Suppressor macrophage treated with lipopolysaccharide for 4 hours (primary cell): Measurements from ENCODE around the gene DCLK3.

Experiments
- DNase-seq: peaks from one replicate; pipeline ENCODE4 v3.0.0-alpha.2; 2020

The DCLK3 gene

GRCh38 chr3:36705015-36705414 is 59.3 kb downstream of the DCLK3 start:
- no peak for DNase-seq

- no peak for DNase-seq
Measured at GRCh38 chr3:36704280-36704679, 60.1 kb downstream of the DCLK3 start.

GRCh38 chr3:36701249-36701572 is 63.1 kb downstream of the DCLK3 start:
- DNase-seq: no peak

- DNase-seq: peak; percentile 62
Measured at GRCh38 chr3:36700537-36701248, 63.7 kb downstream of the DCLK3 start.

GRCh38 chr3:36698314-36698713 is 66.0 kb downstream of the DCLK3 start:
- no peak for DNase-seq

- no peak for DNase-seq
Measured at GRCh38 chr3:36697229-36698001, 66.9 kb downstream of the DCLK3 start.

- DNase-seq: no peak
Measured at GRCh38 chr3:36696799-36697198, 67.6 kb downstream of the DCLK3 start.

GRCh38 chr3:36695769-36696137 is 68.6 kb downstream of the DCLK3 start:
- no peak for DNase-seq

GRCh38 chr3:36695113-36695768 is 69.1 kb downstream of the DCLK3 start:
- DNase-seq: no peak

- DNase-seq: no peak
Measured at GRCh38 chr3:36693670-36694069, 70.7 kb downstream of the DCLK3 start.

GRCh38 chr3:36689560-36689959 is 74.8 kb downstream of the DCLK3 start:
- no peak for DNase-seq

GRCh38 chr3:36688815-36689214 is 75.5 kb downstream of the DCLK3 start:
- no peak for DNase-seq

GRCh38 chr3:36686516-36686915 is 77.8 kb downstream of the DCLK3 start:
- DNase-seq: no peak

- DNase-seq: peak; percentile 2
Measured at GRCh38 chr3:36681867-36682266, 82.5 kb downstream of the DCLK3 start.

GRCh38 chr3:36680952-36681351 is 83.4 kb downstream of the DCLK3 start:
- DNase-seq: no peak

- peak; percentile 30 for DNase-seq
Measured at GRCh38 chr3:36679384-36680200, 84.8 kb downstream of the DCLK3 start.

GRCh38 chr3:36678216-36679013 is 85.9 kb downstream of the DCLK3 start:
- DNase-seq: no peak

- DNase-seq: no peak
Measured at GRCh38 chr3:36677331-36678007, 86.9 kb downstream of the DCLK3 start.

- no peak for DNase-seq
Measured at GRCh38 chr3:36674816-36675215, 89.5 kb downstream of the DCLK3 start.

- DNase-seq: no peak
Measured at GRCh38 chr3:36669764-36670163, 94.6 kb downstream of the DCLK3 start.

GRCh38 chr3:36666166-36666565 is 98.2 kb downstream of the DCLK3 start:
- DNase-seq: no peak
